Stimulated activated naive B cell treated with anti-CD40 and anti-IgM and Interleukin-4, amounts not matched to agents 10 μg/mL and 1 μg/mL and 100 μg/mL, for 72 hours (primary cell): ENCODE results near the gene XPO5.
A peak's percentile ranks its signal among the peaks of the same experiment; 100 is the strongest.

ENCODE experiments used
- ATAC-seq, 2 donors: fragments of 150-1000 bp; cut with Tn5 transposase; replicated peaks; 2 replicates each; pipeline ENCODE4 v1.10.0; 2021; ENCODE audit warnings: moderate library complexity in 1 of 2
- DNase-seq: peaks from one replicate; pipeline ENCODE4 v3.0.0; 2021
- H3K27ac Mint-ChIP-seq: one replicate; pipeline ENCODE4 v1.8.0; 2022; ENCODE audit warnings: mild to moderate bottlenecking, mixed read lengths
- H3K27me3 Mint-ChIP-seq, 2 donors: one replicate each; pipeline ENCODE4 v1.8.0; 2022; ENCODE audit warnings: mixed read lengths in 2 of 2
- H3K36me3 Mint-ChIP-seq, 2 donors: one replicate each; pipeline ENCODE4 v1.8.0; 2022; ENCODE audit warnings: mixed read lengths in 2 of 2, mild to moderate bottlenecking in 1 of 2
- H3K4me1 Mint-ChIP-seq, 2 donors: one replicate each; pipeline ENCODE4 v1.8.0; 2022; ENCODE audit warnings: mixed read lengths in 2 of 2, mild to moderate bottlenecking in 1 of 2
- H3K4me3 Mint-ChIP-seq, 2 donors: one replicate each; pipeline ENCODE4 v1.8.0; 2022; ENCODE audit warnings: mild to moderate bottlenecking in 2 of 2, mixed read lengths in 2 of 2, moderate library complexity in 1 of 2
- H3K9me3 Mint-ChIP-seq, 2 donors: one replicate each; pipeline ENCODE4 v1.8.0; 2022; ENCODE audit warnings: mixed read lengths in 2 of 2, mild to moderate bottlenecking in 1 of 2

The XPO5 gene

GRCh38 chr6:43575772-43576551 lies at the start of gene XPO5, which contains the start of gene POLH:
TSS of gene XPO5 (minus strand) at chr6:43576038. CDS start at chr6:43575864, 174 bp downstream.
TSS of gene POLH (plus strand) at chr6:43576185. CDS start at chr6:43582320, 6,135 bp downstream.
- no peaks in the 10 kb centered on the region for H3K27me3 Mint-ChIP-seq
- DNase-seq (peak; percentile 86), ATAC-seq (peak; percentile 96)
- H3K27ac Mint-ChIP-seq, result peak within 1 kb of the TSS; percentile 88
- peaks cover 22 to 28% of the 10 kb centered on the region in 2 donors for H3K36me3 Mint-ChIP-seq
- peaks cover 16 to 37% of the 10 kb centered on the region in 2 donors for H3K4me1 Mint-ChIP-seq
- no peaks in the 10 kb centered on the region for H3K9me3 Mint-ChIP-seq
- peak within 1 kb of the TSS; percentile 95 to 99 for H3K4me3 Mint-ChIP-seq

- H3K36me3 Mint-ChIP-seq, result peaks cover 43 to 58% of the 10 kb centered on the region in 2 donors
- H3K4me1 Mint-ChIP-seq, result peaks cover 28 to 37% of the 10 kb centered on the region in 2 donors
- ATAC-seq (no peak), DNase-seq (no peak)
- H3K27ac Mint-ChIP-seq, result peak overlapping the region; percentile 78
- H3K4me3 Mint-ChIP-seq, result no peak overlapping the region
- H3K27me3 Mint-ChIP-seq, result no peaks in the 10 kb centered on the region
- H3K9me3 Mint-ChIP-seq, result no peaks in the 10 kb centered on the region
Observed at GRCh38 chr6:43625393-43625992, 49.7 kb upstream of the XPO5 start.

GRCh38 chr6:43624786-43625288 lies 49.0 kb upstream of the XPO5 start:
- H3K4me3 Mint-ChIP-seq, result no peak overlapping the region
- DNase-seq (no peak), ATAC-seq (no peak)
- H3K36me3 Mint-ChIP-seq, result peaks cover 44 to 59% of the 10 kb centered on the region in 2 donors
- H3K9me3 Mint-ChIP-seq, result no peaks in the 10 kb centered on the region
- peak overlapping the region; percentile 78 for H3K27ac Mint-ChIP-seq
- no peaks in the 10 kb centered on the region for H3K27me3 Mint-ChIP-seq
- peaks cover 23 to 33% of the 10 kb centered on the region in 2 donors for H3K4me1 Mint-ChIP-seq

- no peaks in the 10 kb centered on the region for H3K27me3 Mint-ChIP-seq
Observed at GRCh38 chr6:43623880-43624785, 48.3 kb upstream of the XPO5 start.

GRCh38 chr6:43622541-43622940 lies 46.7 kb upstream of the XPO5 start:
- no peaks in the 10 kb centered on the region for H3K27me3 Mint-ChIP-seq
- H3K4me1 Mint-ChIP-seq, result peaks cover 17 to 23% of the 10 kb centered on the region in 2 donors
- ATAC-seq (no peak), DNase-seq (no peak)
- peak overlapping the region; percentile 86 for H3K27ac Mint-ChIP-seq
- peaks cover 41 to 55% of the 10 kb centered on the region in 2 donors for H3K36me3 Mint-ChIP-seq
- H3K4me3 Mint-ChIP-seq, result no peak overlapping the region
- no peaks in the 10 kb centered on the region for H3K9me3 Mint-ChIP-seq

More at GRCh38 chr6:43623880-43624785, 48.3 kb upstream of the XPO5 start:
- H3K4me1 Mint-ChIP-seq, result peaks cover 23 to 36% of the 10 kb centered on the region in 2 donors
- no peak overlapping the region for H3K27ac Mint-ChIP-seq
- H3K4me3 Mint-ChIP-seq, result no peak overlapping the region
- ATAC-seq (no peak), DNase-seq (no peak)
- H3K9me3 Mint-ChIP-seq, result no peaks in the 10 kb centered on the region
- H3K36me3 Mint-ChIP-seq, result peaks cover 44 to 59% of the 10 kb centered on the region in 2 donors

GRCh38 chr6:43621836-43622180 lies 46.0 kb upstream of the XPO5 start:
- peaks cover 38 to 55% of the 10 kb centered on the region in 2 donors for H3K36me3 Mint-ChIP-seq
- H3K9me3 Mint-ChIP-seq, result no peaks in the 10 kb centered on the region
- no peaks in the 10 kb centered on the region for H3K27me3 Mint-ChIP-seq
- H3K4me1 Mint-ChIP-seq, result peaks cover 10 to 15% of the 10 kb centered on the region in 2 donors
- H3K27ac Mint-ChIP-seq, result peak overlapping the region; percentile 77
- no peak overlapping the region for H3K4me3 Mint-ChIP-seq
- ATAC-seq (no peak), DNase-seq (no peak)

DNA sequence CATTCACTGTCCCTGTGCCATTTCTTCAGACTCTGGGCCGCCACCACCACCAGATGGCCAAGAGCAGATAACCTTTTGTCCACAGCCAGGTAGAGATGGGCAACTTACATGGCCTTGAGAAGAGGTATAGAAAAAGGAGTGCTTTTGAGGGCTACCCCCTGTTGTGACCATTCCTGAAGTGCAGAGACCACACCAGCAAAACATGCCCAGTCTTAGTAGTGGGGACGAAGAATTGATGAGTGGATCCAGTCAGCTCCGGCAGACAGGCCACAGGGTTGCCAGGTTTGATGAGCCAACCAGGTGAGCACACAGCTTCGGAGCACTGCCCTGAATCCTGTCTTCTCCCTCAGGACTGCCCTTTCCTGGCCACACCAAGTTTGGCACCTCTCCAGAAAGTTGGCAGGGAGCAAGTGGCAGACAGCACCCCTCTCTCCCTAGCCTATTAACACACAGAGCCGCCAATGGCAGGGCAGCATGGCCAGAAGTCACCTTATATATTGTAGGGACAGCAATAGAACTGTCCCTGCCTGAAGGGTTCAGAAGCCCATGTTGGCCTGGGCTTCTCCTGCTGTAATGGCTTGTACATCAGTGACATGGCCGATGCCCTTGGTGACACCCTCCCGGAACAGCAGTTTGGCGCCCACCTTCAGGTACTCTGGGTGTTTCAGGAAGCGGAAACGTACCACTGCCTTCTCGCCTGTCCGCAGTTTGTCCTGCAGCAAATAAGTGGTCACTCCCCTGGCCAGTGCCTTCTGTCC lies 45.4 kb upstream of the XPO5 start:
- peak in 1 of 2 donors; percentile 24 for ATAC-seq
- Mint-ChIP-seq H3K4me3 (no peak overlapping the region), H3K36me3 (peaks cover 32 to 54% of the 10 kb centered on the region in 2 donors), H3K27ac (peak overlapping the region; percentile 77), H3K9me3 (no peaks in the 10 kb centered on the region), H3K4me1 (peaks cover 5 to 10% of the 10 kb centered on the region in 2 donors), H3K27me3 (no peaks in the 10 kb centered on the region)
- DNase-seq, result no peak

GRCh38 chr6:43616725-43617472 lies 41.1 kb upstream of the XPO5 start:
- Mint-ChIP-seq H3K4me3 (no peak overlapping the region), H3K27ac (peak overlapping the region; percentile 89), H3K9me3 (no peaks in the 10 kb centered on the region), H3K4me1 (peaks cover 0 to 6% of the 10 kb centered on the region in 2 donors), H3K27me3 (no peaks in the 10 kb centered on the region), H3K36me3 (peaks cover 15 to 28% of the 10 kb centered on the region in 2 donors)
- DNase-seq (no peak), ATAC-seq (no peak)

GRCh38 chr6:43614396-43614730 lies 38.5 kb upstream of the XPO5 start:
- no peak overlapping the region for H3K27ac Mint-ChIP-seq
- no peaks in the 10 kb centered on the region for H3K27me3 Mint-ChIP-seq
- no peak for DNase-seq
- no peak for ATAC-seq
- peaks cover 0 to 2% of the 10 kb centered on the region in 2 donors for H3K4me1 Mint-ChIP-seq
- H3K4me3 Mint-ChIP-seq, result no peak overlapping the region
- H3K9me3 Mint-ChIP-seq, result no peaks in the 10 kb centered on the region
- H3K36me3 Mint-ChIP-seq, result peaks cover 11 to 24% of the 10 kb centered on the region in 2 donors

GRCh38 chr6:43613721-43614395 lies 38.0 kb upstream of the XPO5 start:
- DNase-seq (no peak), ATAC-seq (no peak)
- no peak overlapping the region for H3K27ac Mint-ChIP-seq
- no peaks in the 10 kb centered on the region for H3K27me3 Mint-ChIP-seq
- peaks cover 14 to 25% of the 10 kb centered on the region in 2 donors for H3K36me3 Mint-ChIP-seq
- H3K4me3 Mint-ChIP-seq, result no peak overlapping the region
- no peaks in the 10 kb centered on the region for H3K9me3 Mint-ChIP-seq
- H3K4me1 Mint-ChIP-seq, result peaks cover 4% of the 10 kb centered on the region in 2 donors

GRCh38 chr6:43610431-43610830 lies 34.6 kb upstream of the XPO5 start:
- H3K9me3 Mint-ChIP-seq, result no peaks in the 10 kb centered on the region
- peak overlapping the region; percentile 37 for H3K27ac Mint-ChIP-seq
- peaks cover 25 to 30% of the 10 kb centered on the region in 2 donors for H3K36me3 Mint-ChIP-seq

DNA sequence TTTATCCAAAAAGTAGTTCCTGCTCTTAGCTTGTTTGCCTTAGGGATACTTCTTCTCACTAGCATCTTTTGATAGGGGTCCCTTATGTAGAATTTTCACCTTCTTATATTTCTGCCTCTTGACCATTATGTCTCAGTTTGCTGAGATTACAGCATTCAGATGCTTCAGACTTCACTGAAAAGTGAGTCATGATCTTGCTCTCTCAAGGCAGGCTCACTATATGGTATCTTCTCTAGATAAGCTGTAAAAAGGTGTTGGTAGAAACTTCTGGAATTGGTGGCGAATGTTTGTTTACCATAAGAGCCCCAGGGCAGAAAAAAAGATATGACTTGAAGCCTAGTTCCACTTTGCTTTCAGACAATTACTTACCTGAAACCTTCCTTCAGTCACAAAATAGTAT lies 33.6 kb upstream of the XPO5 start:
- H3K4me3 Mint-ChIP-seq, result no peak overlapping the region
- DNase-seq (no peak), ATAC-seq (no peak)
- H3K9me3 Mint-ChIP-seq, result no peaks in the 10 kb centered on the region
- no peaks in the 10 kb centered on the region for H3K27me3 Mint-ChIP-seq
- H3K4me1 Mint-ChIP-seq, result peaks cover 11 to 13% of the 10 kb centered on the region in 2 donors
- peaks cover 25 to 34% of the 10 kb centered on the region in 2 donors for H3K36me3 Mint-ChIP-seq
- H3K27ac Mint-ChIP-seq, result no peak overlapping the region

More at GRCh38 chr6:43610431-43610830, 34.6 kb upstream of the XPO5 start:
- DNase-seq, result no peak
- Mint-ChIP-seq H3K4me3 (no peak overlapping the region), H3K4me1 (peaks cover 11 to 13% of the 10 kb centered on the region in 2 donors), H3K27me3 (no peaks in the 10 kb centered on the region)
- no peak for ATAC-seq
